SK-N-SH treated with all-trans-retinoic acid at 6 μM for 48 hours (cell line): ENCODE data around the gene WWTR1.

ENCODE experiments used
- ATAC-seq: fragments of 200-7000 bp; cut with Tn5 transposase; 3 replicates; pipeline ENCODE4 v1.9.1; 2020; ENCODE audit warnings: mild to moderate bottlenecking, moderate library complexity
- ARNTL ChIP-seq: fragments of 450-650 bp; formaldehyde crosslinking; IDR thresholded peaks from 2 replicates; pipeline ENCODE4 v1.5.0; 2020; ENCODE audit warnings: low read depth, mild to moderate bottlenecking, moderate library complexity, borderline replicate concordance
- BACH2 ChIP-seq: fragments of 250-450 bp; sonication (Bioruptor Pico); IDR thresholded peaks from 2 replicates; pipeline ENCODE4 v1.9.0; 2021; ENCODE audit warnings: mild to moderate bottlenecking, borderline replicate concordance
- CSDC2 ChIP-seq: fragments of 250-450 bp; sonication (Bioruptor Pico); IDR thresholded peaks from 2 replicates; pipeline ENCODE4 v1.5.0; 2020; ENCODE audit warnings: mild to moderate bottlenecking, moderate library complexity
- ISL1 ChIP-seq: fragments of 250-450 bp; sonication (Bioruptor Pico); IDR thresholded peaks from 2 replicates; pipeline ENCODE4 v2.1.2; 2022; ENCODE audit warnings: mild to moderate bottlenecking, moderate library complexity
- OSR1 ChIP-seq: fragments of 250-450 bp; sonication (Bioruptor Pico); IDR thresholded peaks from 2 replicates; pipeline ENCODE4 v1.8.0; 2022; ENCODE audit warnings: moderate library complexity, mild to moderate bottlenecking, inconsistent platforms
- RARB ChIP-seq: fragments of 250-450 bp; sonication (Bioruptor Pico); IDR thresholded peaks from 2 replicates; pipeline ENCODE4 v1.8.0; 2021; ENCODE audit warnings: mild to moderate bottlenecking, moderate library complexity
- TCF4 ChIP-seq: fragments of 250-450 bp; sonication (Bioruptor Pico); IDR thresholded peaks from 2 replicates; pipeline ENCODE4 v1.8.0; 2021; ENCODE audit warnings: mild to moderate bottlenecking, moderate library complexity, borderline replicate concordance
- TOX ChIP-seq: fragments of 250-450 bp; sonication (Bioruptor Pico); IDR thresholded peaks from 2 replicates; pipeline ENCODE4 v1.8.0; 2021; ENCODE audit warnings: mild to moderate bottlenecking, moderate library complexity, borderline replicate concordance
- ZC3H10 ChIP-seq: fragments of 250-450 bp; sonication (Bioruptor Pico); IDR thresholded peaks from 2 replicates; pipeline ENCODE4 v1.5.1; 2021; ENCODE audit warnings: mild to moderate bottlenecking, moderate library complexity
- ZFP3 ChIP-seq: fragments of 250-450 bp; sonication (Bioruptor Pico); IDR thresholded peaks from 2 replicates; pipeline ENCODE4 v1.5.0; 2020; ENCODE audit warnings: mild to moderate bottlenecking, moderate library complexity
- ZNF565 ChIP-seq: fragments of 450-650 bp; formaldehyde crosslinking; conservative IDR thresholded peaks from 2 replicates; pipeline ENCODE4 v1.5.0; 2020; ENCODE audit warnings: low read depth, mild to moderate bottlenecking, moderate library complexity
- ZNF8 ChIP-seq: fragments of 450-650 bp; formaldehyde crosslinking; IDR thresholded peaks from 2 replicates; pipeline ENCODE4 v1.5.0; 2020; ENCODE audit warnings: mild to moderate bottlenecking, moderate library complexity
- TF ChIP-seq, protein P1 (sequence below): fragments of 250-450 bp; sonication (Bioruptor Pico); IDR thresholded peaks from 2 replicates; pipeline ENCODE4 v1.8.0; 2020; ENCODE audit warnings: mild to moderate bottlenecking, moderate library complexity, borderline replicate concordance
- TF ChIP-seq, protein P2 (sequence below): fragments of 250-450 bp; sonication (Bioruptor Pico); IDR thresholded peaks from 2 replicates; pipeline ENCODE4 v1.8.0; 2021; ENCODE audit warnings: low read depth, mild to moderate bottlenecking, moderate library complexity, borderline replicate concordance
- TF ChIP-seq, protein P3 (sequence below): fragments of 250-450 bp; sonication (Bioruptor Pico); IDR thresholded peaks from 2 replicates; pipeline ENCODE4 v1.5.1; 2020; ENCODE audit warnings: low read depth, mild to moderate bottlenecking, moderate library complexity
- TF ChIP-seq, protein P4 (sequence below): fragments of 250-450 bp; sonication (Bioruptor Pico); IDR thresholded peaks from 2 replicates; pipeline ENCODE4 v1.5.0; 2020; ENCODE audit warnings: mild to moderate bottlenecking, moderate library complexity

Gene WWTR1

DNA sequence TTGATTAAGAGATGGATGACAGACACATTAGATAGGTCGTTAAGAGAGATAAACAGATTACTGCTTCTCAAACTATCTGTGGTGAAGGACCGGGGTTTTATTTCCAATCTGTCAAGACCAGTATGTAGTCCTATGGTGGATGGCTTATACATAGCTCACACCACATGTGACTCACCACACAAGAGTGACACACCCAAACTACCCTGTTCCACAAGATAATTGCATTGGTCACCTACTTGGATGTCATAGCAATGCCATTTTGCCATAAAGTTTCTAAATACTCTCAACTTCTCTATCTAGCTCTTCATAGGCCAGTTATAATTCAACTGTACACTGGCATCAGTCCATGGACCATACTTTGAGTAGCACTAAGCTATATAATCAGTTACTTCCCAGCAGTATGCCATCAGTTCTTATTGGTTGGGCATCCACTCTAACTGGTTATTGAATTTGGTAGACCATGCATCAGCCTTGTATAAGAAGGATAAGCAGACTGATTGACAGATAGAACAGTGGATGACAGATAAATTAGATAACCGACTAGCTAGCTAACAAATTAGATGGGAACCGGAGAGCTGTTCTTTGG is 11.6 kb downstream of the WWTR1 start:
- no peak for TF ChIP-seq CSDC2 (CRISPR knock-in tag)
- no peak for TF ChIP-seq TCF4 (CRISPR knock-in tag)
- TF ChIP-seq, protein P1, sequence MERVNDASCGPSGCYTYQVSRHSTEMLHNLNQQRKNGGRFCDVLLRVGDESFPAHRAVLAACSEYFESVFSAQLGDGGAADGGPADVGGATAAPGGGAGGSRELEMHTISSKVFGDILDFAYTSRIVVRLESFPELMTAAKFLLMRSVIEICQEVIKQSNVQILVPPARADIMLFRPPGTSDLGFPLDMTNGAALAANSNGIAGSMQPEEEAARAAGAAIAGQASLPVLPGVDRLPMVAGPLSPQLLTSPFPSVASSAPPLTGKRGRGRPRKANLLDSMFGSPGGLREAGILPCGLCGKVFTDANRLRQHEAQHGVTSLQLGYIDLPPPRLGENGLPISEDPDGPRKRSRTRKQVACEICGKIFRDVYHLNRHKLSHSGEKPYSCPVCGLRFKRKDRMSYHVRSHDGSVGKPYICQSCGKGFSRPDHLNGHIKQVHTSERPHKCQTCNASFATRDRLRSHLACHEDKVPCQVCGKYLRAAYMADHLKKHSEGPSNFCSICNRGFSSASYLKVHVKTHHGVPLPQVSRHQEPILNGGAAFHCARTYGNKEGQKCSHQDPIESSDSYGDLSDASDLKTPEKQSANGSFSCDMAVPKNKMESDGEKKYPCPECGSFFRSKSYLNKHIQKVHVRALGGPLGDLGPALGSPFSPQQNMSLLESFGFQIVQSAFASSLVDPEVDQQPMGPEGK (CRISPR knock-in tag), result no peak
- TF ChIP-seq, protein P2, sequence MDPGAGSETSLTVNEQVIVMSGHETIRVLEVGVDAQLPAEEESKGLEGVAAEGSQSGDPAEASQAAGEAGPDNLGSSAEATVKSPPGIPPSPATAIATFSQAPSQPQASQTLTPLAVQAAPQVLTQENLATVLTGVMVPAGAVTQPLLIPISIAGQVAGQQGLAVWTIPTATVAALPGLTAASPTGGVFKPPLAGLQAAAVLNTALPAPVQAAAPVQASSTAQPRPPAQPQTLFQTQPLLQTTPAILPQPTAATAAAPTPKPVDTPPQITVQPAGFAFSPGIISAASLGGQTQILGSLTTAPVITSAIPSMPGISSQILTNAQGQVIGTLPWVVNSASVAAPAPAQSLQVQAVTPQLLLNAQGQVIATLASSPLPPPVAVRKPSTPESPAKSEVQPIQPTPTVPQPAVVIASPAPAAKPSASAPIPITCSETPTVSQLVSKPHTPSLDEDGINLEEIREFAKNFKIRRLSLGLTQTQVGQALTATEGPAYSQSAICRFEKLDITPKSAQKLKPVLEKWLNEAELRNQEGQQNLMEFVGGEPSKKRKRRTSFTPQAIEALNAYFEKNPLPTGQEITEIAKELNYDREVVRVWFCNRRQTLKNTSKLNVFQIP (CRISPR knock-in tag), result no peak
- no peak for TF ChIP-seq ZNF8 (CRISPR knock-in tag)
- ATAC-seq, result peak; percentile 46; the same call in 2 of the 3 replicates

DNA sequence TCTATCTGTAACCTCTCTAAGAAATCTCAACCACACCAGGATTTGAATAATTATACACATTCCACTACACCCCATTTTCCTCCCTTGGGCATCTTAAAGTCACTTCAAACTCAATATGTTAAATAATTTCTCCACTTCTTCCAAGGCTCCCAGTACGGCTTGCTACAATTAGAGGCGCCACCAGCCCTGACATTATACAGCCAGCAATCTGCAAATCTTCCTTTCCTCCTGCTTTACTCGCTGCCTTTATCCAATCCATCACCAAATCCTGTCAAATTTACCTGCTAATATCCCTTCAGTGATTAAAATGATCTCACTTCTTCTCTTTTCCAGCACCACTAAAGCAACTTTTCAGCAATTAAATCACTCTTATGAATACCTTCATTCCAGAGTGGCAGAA is 13.9 kb downstream of the WWTR1 start:
- TF ChIP-seq, protein P3, sequence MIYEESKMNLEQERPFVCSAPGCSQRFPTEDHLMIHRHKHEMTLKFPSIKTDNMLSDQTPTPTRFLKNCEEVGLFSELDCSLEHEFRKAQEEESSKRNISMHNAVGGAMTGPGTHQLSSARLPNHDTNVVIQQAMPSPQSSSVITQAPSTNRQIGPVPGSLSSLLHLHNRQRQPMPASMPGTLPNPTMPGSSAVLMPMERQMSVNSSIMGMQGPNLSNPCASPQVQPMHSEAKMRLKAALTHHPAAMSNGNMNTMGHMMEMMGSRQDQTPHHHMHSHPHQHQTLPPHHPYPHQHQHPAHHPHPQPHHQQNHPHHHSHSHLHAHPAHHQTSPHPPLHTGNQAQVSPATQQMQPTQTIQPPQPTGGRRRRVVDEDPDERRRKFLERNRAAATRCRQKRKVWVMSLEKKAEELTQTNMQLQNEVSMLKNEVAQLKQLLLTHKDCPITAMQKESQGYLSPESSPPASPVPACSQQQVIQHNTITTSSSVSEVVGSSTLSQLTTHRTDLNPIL (CRISPR knock-in tag), result no peak
- TF ChIP-seq ZC3H10 (CRISPR knock-in tag), result no peak
- TF ChIP-seq BACH2, result no peak
- no peak for TF ChIP-seq ISL1
- TF ChIP-seq, protein P1 (CRISPR knock-in tag), result no peak
- no peak for TF ChIP-seq TOX (CRISPR knock-in tag)
- ATAC-seq, result no peak

DNA sequence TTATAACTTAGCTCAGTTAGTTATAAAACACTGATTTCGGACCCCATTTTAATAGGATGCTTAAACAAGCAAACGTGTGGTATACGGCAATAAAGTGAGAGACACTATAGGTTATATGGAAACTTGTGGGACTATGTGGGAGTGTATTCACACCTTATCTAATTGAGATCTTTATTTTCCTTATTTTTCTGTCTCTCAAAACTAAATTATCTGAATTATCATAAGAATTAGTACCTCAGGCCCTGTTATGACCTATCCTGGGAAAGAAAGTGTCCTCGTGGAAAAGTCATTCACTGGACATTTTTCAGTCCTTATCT is 14.4 kb downstream of the WWTR1 start:
- TF ChIP-seq, protein P2 (CRISPR knock-in tag), result no peak
- no peak for TF ChIP-seq ZC3H10 (CRISPR knock-in tag)
- TF ChIP-seq ZNF8 (CRISPR knock-in tag), result no peak
- TF ChIP-seq ARNTL (CRISPR knock-in tag), result no peak
- TF ChIP-seq ZFP3 (CRISPR knock-in tag), result no peak
- no peak for TF ChIP-seq OSR1 (CRISPR knock-in tag)
- TF ChIP-seq RARB (CRISPR knock-in tag), result no peak
- no peak for TF ChIP-seq ZNF565 (CRISPR knock-in tag)
- TF ChIP-seq, protein P3 (CRISPR knock-in tag), result no peak
- TF ChIP-seq ISL1, result no peak
- no peak for TF ChIP-seq CSDC2 (CRISPR knock-in tag)
- no peak for TF ChIP-seq TCF4 (CRISPR knock-in tag)
- TF ChIP-seq, protein P4, sequence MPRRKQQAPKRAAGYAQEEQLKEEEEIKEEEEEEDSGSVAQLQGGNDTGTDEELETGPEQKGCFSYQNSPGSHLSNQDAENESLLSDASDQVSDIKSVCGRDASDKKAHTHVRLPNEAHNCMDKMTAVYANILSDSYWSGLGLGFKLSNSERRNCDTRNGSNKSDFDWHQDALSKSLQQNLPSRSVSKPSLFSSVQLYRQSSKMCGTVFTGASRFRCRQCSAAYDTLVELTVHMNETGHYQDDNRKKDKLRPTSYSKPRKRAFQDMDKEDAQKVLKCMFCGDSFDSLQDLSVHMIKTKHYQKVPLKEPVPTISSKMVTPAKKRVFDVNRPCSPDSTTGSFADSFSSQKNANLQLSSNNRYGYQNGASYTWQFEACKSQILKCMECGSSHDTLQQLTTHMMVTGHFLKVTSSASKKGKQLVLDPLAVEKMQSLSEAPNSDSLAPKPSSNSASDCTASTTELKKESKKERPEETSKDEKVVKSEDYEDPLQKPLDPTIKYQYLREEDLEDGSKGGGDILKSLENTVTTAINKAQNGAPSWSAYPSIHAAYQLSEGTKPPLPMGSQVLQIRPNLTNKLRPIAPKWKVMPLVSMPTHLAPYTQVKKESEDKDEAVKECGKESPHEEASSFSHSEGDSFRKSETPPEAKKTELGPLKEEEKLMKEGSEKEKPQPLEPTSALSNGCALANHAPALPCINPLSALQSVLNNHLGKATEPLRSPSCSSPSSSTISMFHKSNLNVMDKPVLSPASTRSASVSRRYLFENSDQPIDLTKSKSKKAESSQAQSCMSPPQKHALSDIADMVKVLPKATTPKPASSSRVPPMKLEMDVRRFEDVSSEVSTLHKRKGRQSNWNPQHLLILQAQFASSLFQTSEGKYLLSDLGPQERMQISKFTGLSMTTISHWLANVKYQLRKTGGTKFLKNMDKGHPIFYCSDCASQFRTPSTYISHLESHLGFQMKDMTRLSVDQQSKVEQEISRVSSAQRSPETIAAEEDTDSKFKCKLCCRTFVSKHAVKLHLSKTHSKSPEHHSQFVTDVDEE, result no peak
- ATAC-seq, result no peak
